OCI-LY7 (cell line): ENCODE data around the gene TMEM53. TPM values are rescaled to one million over a fixed set of nuclear protein-coding genes. Genes with fewer than 3 reads are reported as not detected.

ENCODE experiments used
- BruUV-seq: library from RNA; stranded (reverse); fragments of 400-500 nt; replicated peaks from 2 replicates; lab custom pipeline; 2021; lab: Mats Ljungman, UMichigan
- CTCF ChIA-PET: fragments of 300-600 bp; sonication (Branson Sonifier 250); formaldehyde crosslinking; loops from one replicate; lab custom pipeline; 2022; ENCODE audit warnings: antibody characterized with exemption; ENCODE audit not compliant: unreplicated experiment; lab: Charles Lee
- POLR2A ChIA-PET: fragments of 300-600 bp; sonication (Branson Sonifier 250); formaldehyde crosslinking; loops from one replicate; lab custom pipeline; 2022; ENCODE audit warnings: antibody characterized with exemption; lab: Charles Lee
- DNase-seq: peaks from one replicate; pipeline ENCODE4 v3.0.0-alpha.2; 2015; ENCODE audit warnings: low spot score
- H2AFZ ChIP-seq: fragments of 200-600 bp; sonication (generic), shearing (Covaris generic); 2 replicates; pipeline ENCODE4 v1.6.1; 2014; ENCODE audit warnings: mild to moderate bottlenecking, antibody characterized with exemption, low read length, moderate library complexity
- H3K27ac ChIP-seq: fragments of 200-600 bp; sonication (generic); 2 replicates; pipeline ENCODE4 v1.5.1; 2014; ENCODE audit warnings: mixed run types, low read depth, mild to moderate bottlenecking, moderate library complexity, low read length, inconsistent platforms; ENCODE audit not compliant: poor library complexity, severe bottlenecking
- H3K36me3 ChIP-seq: fragments of 200-600 bp; sonication (generic); 2 replicates; pipeline ENCODE4 v1.6.1; 2014; ENCODE audit warnings: mild to moderate bottlenecking, antibody characterized with exemption, low read length, moderate library complexity, mixed read lengths; ENCODE audit not compliant: insufficient read depth
- H3K4me1 ChIP-seq: fragments of 200-600 bp; sonication (generic); 2 replicates; pipeline ENCODE4 v1.5.1; 2014; ENCODE audit warnings: mild to moderate bottlenecking, low read length; ENCODE audit not compliant: insufficient read depth, poor library complexity, severe bottlenecking
- H3K4me2 ChIP-seq: fragments of 200-600 bp; sonication (generic); 2 replicates; pipeline ENCODE4 v1.6.1; 2014; ENCODE audit warnings: mild to moderate bottlenecking, low read length
- H3K4me3 ChIP-seq: fragments of 200-600 bp; sonication (generic); 2 replicates; pipeline ENCODE4 v1.5.1; 2014; ENCODE audit warnings: mild to moderate bottlenecking, low read depth, low read length; ENCODE audit not compliant: poor library complexity, severe bottlenecking
- H3K79me2 ChIP-seq: fragments of 200-600 bp; sonication (generic); 2 replicates; pipeline ENCODE4 v1.6.1; 2016; ENCODE audit warnings: low read depth, mild to moderate bottlenecking, low read length, moderate library complexity, mixed read lengths; ENCODE audit not compliant: insufficient read depth
- H3K9me2 ChIP-seq: fragments of 200-600 bp; sonication (generic); 2 replicates; pipeline ENCODE4 v1.6.1; 2016; ENCODE audit warnings: mild to moderate bottlenecking, low read length, mixed read lengths; ENCODE audit not compliant: insufficient read depth
- H3K9me3 ChIP-seq: fragments of 200-600 bp; sonication (generic); 2 replicates; pipeline ENCODE4 v1.6.1; 2014; ENCODE audit warnings: mild to moderate bottlenecking, mixed run types, low read length, mixed read lengths
- H4K20me1 ChIP-seq: fragments of 200-600 bp; sonication (generic); 2 replicates; pipeline ENCODE4 v1.6.1; 2014; ENCODE audit warnings: mild to moderate bottlenecking, antibody characterized with exemption, low read length, moderate library complexity, mixed read lengths; ENCODE audit not compliant: insufficient read depth
- EZH2phosphoT487 ChIP-seq: fragments of 200-600 bp; sonication (generic); IDR thresholded peaks from 2 replicates; pipeline ENCODE4 v1.6.1; 2018; ENCODE audit warnings: low read depth, borderline replicate concordance, mild to moderate bottlenecking, mixed run types, antibody characterized with exemption, low read length, moderate library complexity, mixed read lengths
- intact Hi-C: fragments of 100-400 bp; cut with micrococcal nuclease; formaldehyde crosslinking; loops from one replicate; pipeline ENCODE4 v1.10.0; 2022; ENCODE audit not compliant: unreplicated experiment
- total RNA-seq, 2 experiments: library from RNA; depleted of rRNA in 1 of 2; stranded (reverse); fragments of >200 nt in 1 of 2; shearing (Covaris generic) in 1 of 2; gene quantifications; 2 replicates each; pipeline ENCODE4 v1.2.3, GENCODE V29; 2014 to 2022
- TF ChIP-seq, protein P1 (sequence below): fragments of 200-600 bp; sonication (generic); conservative IDR thresholded peaks from 2 replicates; pipeline ENCODE4 v1.5.1; 2014; ENCODE audit warnings: mild to moderate bottlenecking, antibody characterized with exemption, low read length, moderate library complexity, mixed read lengths

Gene TMEM53
- total RNA-seq, 2 experiments from 2014 or later: 6.6 to 8.1 TPM

DNA sequence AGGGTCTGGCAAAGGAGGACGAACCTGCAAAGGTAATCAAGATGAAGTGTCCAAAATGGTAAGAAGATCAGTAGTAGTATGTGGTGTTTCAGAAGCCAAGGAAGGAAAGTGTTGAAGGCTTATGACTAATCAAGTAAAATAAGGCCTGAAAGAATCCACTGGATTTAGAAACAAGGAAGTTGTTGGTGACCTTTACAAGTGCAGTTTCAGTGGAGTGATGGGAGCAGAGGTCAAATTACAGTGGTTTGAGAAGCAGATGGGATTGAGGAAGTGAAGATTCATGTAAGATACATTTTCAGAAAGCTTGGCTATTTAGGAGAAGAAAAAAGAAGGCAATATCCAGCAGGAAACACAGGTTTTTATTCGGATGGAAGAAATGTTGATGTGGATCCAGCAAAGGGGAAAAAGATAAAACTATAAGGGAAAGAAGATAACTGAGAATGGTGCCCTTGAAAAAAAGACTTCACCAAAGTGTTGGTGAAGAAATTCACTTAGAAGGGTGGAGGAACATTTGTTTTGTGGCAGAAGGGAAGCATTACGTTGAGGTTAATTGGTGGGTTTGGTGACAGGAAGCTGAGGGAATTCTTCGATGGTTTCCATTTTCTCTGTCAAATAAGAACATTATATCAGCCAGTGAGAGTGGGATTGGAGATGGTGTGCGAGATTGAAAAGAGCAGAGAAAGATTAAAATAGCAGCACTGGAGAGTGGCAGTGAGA is 2.4 kb upstream of the TMEM53 start:
- POLR2A ChIA-PET: interaction anchor here (0.9 to 4.3 kb wide), 5 partner anchors 9 to 45 kb away, joined by 3 to 27 read pairs (median 4); no protein-coding TSS in a partner anchor
- Histone ChIP-seq H4K20me1 (no peaks in the 10 kb centered on the region), H2AFZ (peak overlapping the region; percentile 12; the same call in 1 of the 2 replicates), H3K27ac (peak overlapping the region; percentile 70), H3K4me3 (peak overlapping the region; percentile 13), H3K4me2 (peak overlapping the region; percentile 59), H3K9me3 (no peaks in the 10 kb centered on the region), H3K36me3 (no peaks in the 10 kb centered on the region), H3K9me2 (no peaks in the 10 kb centered on the region), H3K4me1 (peaks cover 54% of the 10 kb centered on the region), H3K79me2 (no peaks in the 10 kb centered on the region)
- TF ChIP-seq, protein P1, sequence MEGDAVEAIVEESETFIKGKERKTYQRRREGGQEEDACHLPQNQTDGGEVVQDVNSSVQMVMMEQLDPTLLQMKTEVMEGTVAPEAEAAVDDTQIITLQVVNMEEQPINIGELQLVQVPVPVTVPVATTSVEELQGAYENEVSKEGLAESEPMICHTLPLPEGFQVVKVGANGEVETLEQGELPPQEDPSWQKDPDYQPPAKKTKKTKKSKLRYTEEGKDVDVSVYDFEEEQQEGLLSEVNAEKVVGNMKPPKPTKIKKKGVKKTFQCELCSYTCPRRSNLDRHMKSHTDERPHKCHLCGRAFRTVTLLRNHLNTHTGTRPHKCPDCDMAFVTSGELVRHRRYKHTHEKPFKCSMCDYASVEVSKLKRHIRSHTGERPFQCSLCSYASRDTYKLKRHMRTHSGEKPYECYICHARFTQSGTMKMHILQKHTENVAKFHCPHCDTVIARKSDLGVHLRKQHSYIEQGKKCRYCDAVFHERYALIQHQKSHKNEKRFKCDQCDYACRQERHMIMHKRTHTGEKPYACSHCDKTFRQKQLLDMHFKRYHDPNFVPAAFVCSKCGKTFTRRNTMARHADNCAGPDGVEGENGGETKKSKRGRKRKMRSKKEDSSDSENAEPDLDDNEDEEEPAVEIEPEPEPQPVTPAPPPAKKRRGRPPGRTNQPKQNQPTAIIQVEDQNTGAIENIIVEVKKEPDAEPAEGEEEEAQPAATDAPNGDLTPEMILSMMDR: no peak
- no peak for TF ChIP-seq EZH2phosphoT487
- BruUV-seq: no TSS peak
- CTCF ChIA-PET: interaction anchor here (0.6 to 1.9 kb wide), 3 partner anchors 20 to 195 kb away, joined by 3 to 6 read pairs (median 3); no protein-coding TSS in a partner anchor
- peak; percentile 53 for DNase-seq
- intact Hi-C loops: loop anchor here (2.0 kb wide), 2 partner anchors 36 to 44 kb away; no protein-coding TSS in a partner anchor

DNA sequence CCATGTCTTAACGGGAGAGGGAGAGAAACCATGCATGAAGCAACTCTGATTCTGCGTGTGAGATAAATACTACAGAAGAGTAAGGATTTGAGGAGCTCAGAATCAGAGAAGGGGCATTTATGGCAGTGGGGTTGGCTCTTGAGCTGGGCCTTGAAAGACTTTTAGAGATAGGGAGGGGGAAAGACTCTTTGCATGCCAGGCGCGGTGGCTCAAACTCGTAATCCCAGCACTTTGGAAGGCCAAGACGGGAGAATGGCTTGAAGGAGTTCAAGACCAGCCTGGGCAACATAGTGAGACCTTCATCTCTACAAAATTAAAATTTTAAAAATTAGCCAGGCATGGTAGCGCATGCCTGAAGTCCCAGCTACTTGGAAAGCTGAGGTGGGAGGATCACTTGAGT is 905 bp upstream of the TMEM53 start:
- TF ChIP-seq, protein P1: no peak
- no peak for TF ChIP-seq EZH2phosphoT487
- H3K27ac ChIP-seq: peak overlapping the region; percentile 11
- intact Hi-C loops: loop anchor here (2.0 kb wide), 1 partner anchor 20 kb away; no protein-coding TSS in a partner anchor
- H3K4me3 ChIP-seq: peak overlapping the region; percentile 73
- no peaks in the 10 kb centered on the region for H3K79me2 ChIP-seq
- H2AFZ ChIP-seq: peak overlapping the region; percentile 69; the same call in 1 of the 2 replicates
- peaks cover 54% of the 10 kb centered on the region for H3K4me1 ChIP-seq
- no TSS peak for BruUV-seq
- H3K36me3 ChIP-seq: no peaks in the 10 kb centered on the region
- H3K9me2 ChIP-seq: no peaks in the 10 kb centered on the region
- no peaks in the 10 kb centered on the region for H4K20me1 ChIP-seq
- H3K4me2 ChIP-seq: peak overlapping the region; percentile 77
- H3K9me3 ChIP-seq: no peaks in the 10 kb centered on the region
- CTCF ChIA-PET: interaction anchor here (1.9 kb wide), 1 partner anchor 22 kb away, joined by 6 read pairs; no protein-coding TSS in a partner anchor
- POLR2A ChIA-PET: interaction anchor here (1.2 to 4.3 kb wide), 8 partner anchors 11 to 56 kb away, joined by 3 to 27 read pairs (median 6); partner anchors contain the start of gene RNU5D-1
- DNase-seq: no peak
